T follicular helper cell (primary cell): ENCODE measurements around the gene RASSF8.

Experiments
- DNase-seq: peaks from one replicate; pipeline ENCODE4 v3.0.0-alpha.2; 2020; ENCODE audit warnings: low read depth
- total RNA-seq, 2 experiments: gene quantifications; one replicate each; lab custom pipeline; 2026; lab: John Stamatoyannopoulos, UW

Gene RASSF8, protein sequence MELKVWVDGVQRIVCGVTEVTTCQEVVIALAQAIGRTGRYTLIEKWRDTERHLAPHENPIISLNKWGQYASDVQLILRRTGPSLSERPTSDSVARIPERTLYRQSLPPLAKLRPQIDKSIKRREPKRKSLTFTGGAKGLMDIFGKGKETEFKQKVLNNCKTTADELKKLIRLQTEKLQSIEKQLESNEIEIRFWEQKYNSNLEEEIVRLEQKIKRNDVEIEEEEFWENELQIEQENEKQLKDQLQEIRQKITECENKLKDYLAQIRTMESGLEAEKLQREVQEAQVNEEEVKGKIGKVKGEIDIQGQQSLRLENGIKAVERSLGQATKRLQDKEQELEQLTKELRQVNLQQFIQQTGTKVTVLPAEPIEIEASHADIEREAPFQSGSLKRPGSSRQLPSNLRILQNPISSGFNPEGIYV
- 0 to 0.06 reads per million in 2 experiments for total RNA-seq

DNA sequence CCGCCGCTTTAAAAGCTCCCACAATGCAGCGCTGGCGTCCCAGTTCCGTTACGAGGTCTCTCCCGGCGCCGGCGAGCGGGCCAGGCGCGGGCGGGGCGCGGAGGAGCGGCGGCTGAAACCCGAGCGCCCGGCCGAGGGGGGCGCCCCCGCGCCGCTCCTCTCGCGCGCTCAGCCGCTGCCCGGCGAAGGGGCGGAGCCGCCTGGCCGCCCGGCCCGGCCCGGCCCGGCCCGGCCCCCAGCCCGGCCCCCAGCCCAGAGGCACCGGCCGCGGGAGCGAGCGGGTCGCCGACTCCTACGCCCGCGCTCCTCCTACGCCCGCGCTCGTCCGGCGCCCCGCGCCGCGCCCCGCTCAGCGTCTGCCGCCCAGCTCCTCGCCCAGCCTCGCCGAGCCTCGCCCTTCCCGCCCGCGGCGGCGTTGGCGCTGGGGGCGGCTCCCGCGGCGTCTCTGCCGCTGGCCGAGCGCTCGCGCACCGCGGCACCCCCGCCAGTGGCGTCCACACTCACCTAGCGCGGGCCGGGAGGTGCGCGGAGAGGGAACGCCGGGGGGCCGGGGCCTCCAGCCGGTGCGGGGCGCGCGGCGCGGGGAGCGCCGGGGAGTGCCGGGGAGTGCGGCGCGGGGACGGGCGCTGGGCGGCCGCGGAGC, at the start of gene RASSF8:
RASSF8 (plus strand) TSS at position 255 of the 643 bp plus-strand sequence. CDS start 96,662 bp downstream, outside the sequence.
- no peak for DNase-seq

DNA sequence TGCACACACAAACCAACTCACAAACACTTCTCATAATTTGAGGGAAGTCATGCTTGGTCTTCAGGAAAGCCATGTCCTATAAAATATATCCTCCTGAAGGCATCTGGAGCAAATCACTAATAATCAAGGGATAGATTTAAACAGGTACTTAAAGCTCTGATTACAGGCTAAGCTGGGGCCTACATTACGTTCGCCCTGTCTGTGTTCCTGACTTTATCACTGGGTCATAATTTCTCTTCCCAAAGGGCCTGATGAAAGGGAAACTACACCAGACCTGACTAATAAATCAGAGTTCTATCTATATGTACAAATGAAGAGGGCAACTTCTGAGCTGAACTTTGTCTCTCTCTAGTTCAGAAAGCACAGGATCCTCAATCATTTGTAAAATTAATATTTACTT, 43.9 kb upstream of the RASSF8 start:
- no peak for DNase-seq

- no peak for DNase-seq
Measured at GRCh38 chr12:25924491-25925001, 33.9 kb upstream of the RASSF8 start.

GRCh38 chr12:25925064-25925463, 33.4 kb upstream of the RASSF8 start:
- no peak for DNase-seq

- no peak for DNase-seq
Measured at GRCh38 chr12:25926536-25926935, 31.9 kb upstream of the RASSF8 start.

GRCh38 chr12:25929142-25929541, 29.3 kb upstream of the RASSF8 start:
- DNase-seq = no peak

GRCh38 chr12:25932971-25933370, 25.5 kb upstream of the RASSF8 start:
- no peak for DNase-seq

GRCh38 chr12:25934456-25934855, 24.0 kb upstream of the RASSF8 start:
- no peak for DNase-seq

DNA sequence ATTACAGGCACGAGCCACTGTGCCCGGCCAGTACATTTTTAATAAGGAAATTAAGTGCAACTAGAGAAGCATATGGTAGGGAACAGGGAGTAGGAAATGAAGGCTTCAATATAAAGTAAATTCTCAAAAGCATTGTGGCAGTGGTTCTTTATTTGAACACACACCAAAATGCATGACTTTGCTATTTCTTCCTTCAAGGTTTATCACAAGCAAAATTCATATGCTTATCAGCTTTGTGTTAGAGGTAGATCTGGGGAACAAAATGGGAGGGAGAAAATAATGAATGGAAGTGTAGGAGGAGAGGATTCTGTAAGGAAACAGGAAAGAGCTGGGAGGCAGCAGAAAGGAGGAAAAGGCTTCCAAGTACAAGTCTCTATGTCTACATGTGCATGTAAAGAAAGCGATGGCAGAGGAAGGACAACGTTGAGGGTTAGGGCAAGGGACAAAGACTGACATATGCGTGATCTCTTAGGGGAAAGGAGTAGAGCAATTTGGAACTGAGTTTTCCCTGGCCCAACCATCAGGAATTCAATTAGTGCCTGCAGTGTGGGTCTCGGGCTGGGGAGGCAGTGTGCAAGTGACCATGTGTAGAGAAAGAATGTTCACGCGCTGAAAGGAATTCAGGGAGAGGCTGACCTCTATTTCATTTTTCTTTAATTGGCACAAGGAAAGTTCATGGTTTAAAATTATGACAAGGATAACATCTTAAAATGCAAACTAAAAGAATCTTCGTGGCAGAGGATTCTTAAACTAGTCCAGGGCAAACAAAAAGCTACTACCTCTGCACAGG, 22.9 kb upstream of the RASSF8 start:
- DNase-seq = no peak

DNA sequence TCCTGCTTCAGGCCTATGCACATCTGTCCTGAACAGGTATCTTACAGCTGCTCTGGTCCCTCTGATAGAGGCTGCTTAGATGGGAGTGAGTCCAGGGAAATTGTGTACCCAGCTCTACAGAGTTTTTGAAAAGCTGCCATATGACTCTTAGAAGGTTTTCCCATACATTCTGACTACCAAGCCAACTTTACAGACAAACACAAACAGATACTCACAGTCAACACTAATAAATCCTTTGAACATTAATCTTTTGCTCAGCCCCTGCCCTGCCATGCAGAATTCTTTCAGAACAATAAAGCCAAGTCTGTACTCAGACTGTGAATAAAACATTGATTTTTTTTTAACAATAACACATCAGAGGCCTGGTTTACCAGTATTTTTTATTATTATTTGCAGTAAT, 21.4 kb upstream of the RASSF8 start:
- DNase-seq = no peak

DNA sequence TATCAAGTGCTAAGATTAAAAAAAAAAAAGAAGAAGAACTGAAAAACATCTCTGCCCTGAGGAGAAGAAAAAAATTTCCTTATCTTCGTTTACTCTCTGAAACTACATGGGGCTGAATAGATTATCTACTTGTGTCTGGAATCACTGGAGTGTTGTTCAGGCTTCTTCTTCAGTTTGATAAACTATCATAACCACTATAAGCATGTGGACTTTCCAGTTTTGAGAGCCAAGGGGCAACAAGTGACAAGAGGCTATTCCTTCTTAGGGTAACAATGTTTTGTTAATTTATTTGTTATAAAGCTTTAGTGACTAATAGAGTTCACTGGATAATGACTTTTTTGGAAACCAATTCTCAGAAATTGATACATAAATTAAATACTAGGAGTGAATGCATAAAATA, 19.9 kb upstream of the RASSF8 start:
- DNase-seq = no peak

- no peak for DNase-seq
Measured at GRCh38 chr12:25939606-25940005, 18.9 kb upstream of the RASSF8 start.

DNA sequence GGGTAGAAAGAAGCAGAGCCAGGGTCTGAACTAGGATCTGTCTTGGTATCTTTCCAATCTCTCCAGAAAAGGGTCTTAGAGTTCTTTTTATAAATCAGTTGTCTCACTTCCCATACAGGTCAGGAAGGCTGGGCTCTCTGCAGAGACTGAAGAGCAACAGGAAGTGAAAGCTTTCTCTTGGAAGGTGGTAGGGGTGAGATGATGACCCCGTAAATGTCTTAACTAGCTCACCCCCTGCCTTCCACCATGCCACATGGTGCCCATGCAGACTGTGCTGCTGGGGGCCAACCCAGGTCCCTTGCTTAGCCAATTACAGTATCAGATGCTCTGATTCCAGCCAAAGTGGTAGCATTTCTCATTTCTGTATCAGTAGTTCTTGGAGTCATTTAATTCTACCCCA, 17.6 kb upstream of the RASSF8 start:
- no peak for DNase-seq

- no peak for DNase-seq
Measured at GRCh38 chr12:25942709-25943108, 15.8 kb upstream of the RASSF8 start.

DNA sequence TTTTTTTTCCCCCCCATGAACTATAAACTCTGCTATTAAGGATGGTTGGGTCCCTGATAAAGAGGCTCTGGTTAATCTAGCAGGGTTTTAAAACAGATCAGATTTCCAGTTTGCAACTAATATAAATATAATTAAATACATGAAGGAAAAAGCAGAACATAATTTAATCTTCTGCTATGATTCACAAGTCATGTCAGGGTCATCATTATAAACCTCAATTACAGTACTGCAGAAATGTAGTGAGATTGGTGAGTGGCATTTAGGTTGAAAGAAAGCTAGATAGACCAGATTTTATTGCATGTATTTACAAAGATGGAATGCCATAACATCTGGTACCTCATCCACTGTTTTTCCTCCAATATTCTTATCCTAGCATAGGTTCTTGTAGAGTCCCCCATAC, 14.5 kb upstream of the RASSF8 start:
- no peak for DNase-seq

- no peak for DNase-seq
Measured at GRCh38 chr12:25949343-25949742, 9.1 kb upstream of the RASSF8 start.

GRCh38 chr12:25950329-25951115, 8.0 kb upstream of the RASSF8 start:
- no peak for DNase-seq

DNA sequence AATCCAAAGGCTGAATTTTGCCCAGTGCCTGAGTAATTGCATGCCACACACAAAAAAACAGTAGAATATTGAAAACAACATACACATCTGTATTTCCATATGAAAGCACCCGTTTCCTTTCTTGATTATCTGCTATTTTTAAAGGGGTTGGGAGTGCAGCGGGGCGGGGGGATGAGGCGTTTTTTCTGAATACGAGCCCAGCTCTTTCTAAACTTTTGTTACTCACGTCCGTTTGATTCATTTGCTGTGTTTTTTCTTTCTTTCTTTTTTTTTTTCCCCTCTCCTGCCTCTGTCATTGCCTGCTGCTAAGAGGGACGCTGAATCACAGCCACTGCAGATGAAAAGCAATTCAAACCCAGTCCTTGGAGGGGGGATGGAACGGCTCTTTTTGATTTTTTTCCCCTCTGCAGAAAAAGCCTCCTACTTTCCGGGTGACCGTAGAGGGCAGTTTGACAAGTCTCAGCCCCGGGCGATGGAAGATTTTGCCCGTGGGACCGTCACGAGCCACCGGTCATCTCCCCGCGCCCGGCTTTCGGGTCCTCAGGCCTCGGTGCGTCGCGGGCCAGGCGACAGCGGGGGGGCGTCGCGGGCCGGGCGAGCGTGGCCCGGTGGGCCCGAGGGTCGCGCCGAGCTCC, 572 bp upstream of the RASSF8 start:
- DNase-seq = no peak

DNA sequence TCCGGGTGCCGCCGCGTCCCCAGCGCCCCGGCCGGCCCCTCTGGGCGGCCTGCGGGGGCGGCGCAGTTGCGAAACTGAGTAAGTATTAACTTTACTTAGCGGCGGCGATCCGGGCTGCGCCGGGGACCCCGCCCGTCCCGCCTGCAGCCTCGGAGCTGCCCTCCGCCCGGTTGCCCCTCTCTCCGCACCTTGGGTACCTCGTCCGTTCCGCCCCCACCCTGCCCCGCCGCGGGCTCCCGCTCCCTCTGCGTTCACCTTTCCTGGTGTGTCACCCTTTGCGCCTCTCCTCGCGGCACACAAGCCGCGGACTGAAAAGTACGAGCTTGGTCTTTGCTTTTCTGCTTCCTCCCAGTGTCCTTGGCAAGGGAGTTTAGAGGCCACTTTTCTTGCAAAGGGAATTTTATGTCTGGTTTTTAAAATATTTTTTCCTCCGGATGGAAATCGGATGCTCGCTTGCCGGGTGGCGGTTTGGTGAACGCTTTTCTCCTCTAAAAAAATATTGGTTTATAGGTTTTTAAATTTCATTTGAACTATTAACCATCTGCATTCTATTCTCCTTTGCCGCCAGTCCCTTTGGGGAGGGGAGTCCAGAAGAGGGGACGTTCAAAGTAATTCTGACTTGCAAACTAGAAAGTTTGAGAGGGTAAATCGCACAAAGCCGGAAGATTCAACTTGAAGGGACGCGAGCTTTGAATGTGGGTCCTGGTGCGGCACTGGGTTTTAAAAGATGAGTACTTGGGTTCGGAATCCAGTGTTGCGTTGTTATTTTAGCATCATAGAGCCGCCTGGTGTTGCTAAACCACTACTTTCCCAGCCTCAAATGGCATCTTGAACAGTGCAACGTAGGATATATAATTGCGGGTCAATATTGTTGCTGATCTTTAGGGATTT, 834 bp downstream of the RASSF8 start:
- no peak for DNase-seq

DNA sequence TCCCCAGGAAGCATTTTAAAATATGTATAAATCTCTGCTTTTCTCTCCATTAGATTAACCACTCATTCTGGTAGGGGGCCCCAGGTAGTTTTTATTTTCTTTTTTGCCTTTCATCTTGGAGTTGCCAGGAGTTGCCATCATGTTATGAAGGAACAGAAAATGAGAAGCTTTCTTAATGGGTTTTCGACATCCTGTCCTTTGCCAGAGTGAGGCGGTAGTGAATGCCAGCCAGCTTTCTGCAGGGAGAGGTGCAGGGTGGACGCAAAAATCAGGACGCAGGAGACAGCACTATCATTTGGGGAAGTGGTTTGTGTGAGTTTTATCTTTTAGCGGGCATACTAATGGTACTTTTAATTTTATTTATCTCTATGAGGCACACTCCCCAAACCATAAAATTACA, 1.7 kb downstream of the RASSF8 start:
- no peak for DNase-seq
